ENCODE results near the gene WIPF1. TPM values are rescaled to one million over a fixed set of nuclear protein-coding genes. Genes with fewer than 3 reads are reported as not detected.
"Not testable (repeated sequence)": the region's sequence is repeated elsewhere in the genome, so short reads cannot be mapped to it uniquely, and the experiment has no call there.

WIPF1 gene
- total RNA-seq, 1 experiment from 2014 or later, result 0.59 TPM

DNA sequence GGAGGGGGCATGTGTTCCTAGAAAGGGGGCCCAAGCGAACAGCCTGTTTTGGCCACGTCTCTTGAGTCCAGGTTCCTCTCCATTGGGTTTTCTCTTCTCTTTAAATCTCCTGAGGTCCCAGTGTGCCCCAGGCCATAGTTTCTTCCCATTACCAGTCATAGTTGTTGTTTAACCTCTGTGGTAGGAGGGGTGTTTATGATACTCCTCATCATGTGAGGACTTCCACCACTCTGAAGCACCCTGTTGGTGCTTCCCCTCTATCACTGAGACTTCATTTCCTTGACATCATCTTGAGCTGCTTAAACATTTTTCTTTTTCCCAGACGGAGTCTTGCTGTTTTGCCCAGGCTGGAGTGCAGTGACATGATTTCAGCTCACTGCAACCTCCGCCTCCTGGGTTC is 45.9 kb downstream of the WIPF1 start:
- H2AFZ ChIP-seq (ENCODE audit: low read depth, low read length, poor library complexity, severe bottlenecking), result no peak overlapping the region
- H3K79me2 ChIP-seq (ENCODE audit: insufficient read depth, low read length), result no peaks in the 10 kb centered on the region
- no peaks in the 10 kb centered on the region for H3K4me1 ChIP-seq (ENCODE audit: control insufficient read depth in 1 of 2, insufficient read depth in 2 of 2, low read length in 2 of 2)
- H3K9me3 ChIP-seq (ENCODE audit: control insufficient read depth in 1 of 2, insufficient read depth in 1 of 2, low read depth in 1 of 2, low read length in 2 of 2), result no peaks in the 10 kb centered on the region
- no peak overlapping the region for H3K4me2 ChIP-seq (ENCODE audit: low read length)
- no TSS peak for BruUV-seq (replicated peaks)
- H3K4me3 ChIP-seq (replicated peaks in 1 of 2; ENCODE audit: low read depth in 1 of 2, low read length in 2 of 2), result no peak overlapping the region
- DNase-seq (ENCODE audit: low read depth, low spot score) (no peak), ATAC-seq (no peak)
- no peaks in the 10 kb centered on the region for H3K27me3 ChIP-seq (ENCODE audit: insufficient read depth, low read length)
- no peaks in the 10 kb centered on the region for H3K36me3 ChIP-seq (ENCODE audit: control insufficient read depth in 1 of 2, insufficient read depth in 2 of 2, low read length in 2 of 2)
- intact Hi-C loops (cut with micrococcal nuclease), result no loop called here
- no peak overlapping the region for H3K27ac ChIP-seq (ENCODE audit: low read depth, low read length)
- H4K20me1 ChIP-seq (ENCODE audit: insufficient read depth), result no peaks in the 10 kb centered on the region
- H3K9ac ChIP-seq (ENCODE audit: low read length), result no peak overlapping the region
- no peaks in the 10 kb centered on the region for H3K9me2 ChIP-seq (ENCODE audit: insufficient read depth)
- POLR2A ChIA-PET, result no interaction called here
- RAD21 ChIA-PET (ENCODE audit: low non-redundant PET in 1 of 2, low total read pairs in 2 of 2, uncharacterized antibody in 2 of 2, unreplicated experiment in 2 of 2), result no interaction called here
- CTCF ChIA-PET, result no interaction called here
- TF ChIP-seq ZFX (IDR thresholded peaks at IDR 0.05) (no peak), SP1 (IDR thresholded peaks at IDR 0.05; ENCODE audit: low read depth) (no peak), JUND (IDR thresholded peaks at IDR 0.05) (no peak), YY1 (IDR thresholded peaks at IDR 0.05; ENCODE audit: extremely low read depth, insufficient replicate concordance, low read depth, low read length) (no peak), TCF7L2 (IDR thresholded peaks at IDR 0.05; ENCODE audit: borderline replicate concordance, extremely low read depth, insufficient read depth, insufficient read length) (no peak), RAD21 (IDR thresholded peaks at IDR 0.05; ENCODE audit: low read depth) (no peak), POLR2A (IDR thresholded peaks at IDR 0.05; ENCODE audit: borderline replicate concordance, extremely low read depth, insufficient read depth, insufficient read length) (no peak), POLR2AphosphoS5 (IDR thresholded peaks at IDR 0.05; ENCODE audit: low read depth, low read length) (no peak), CEBPB (IDR thresholded peaks at IDR 0.05; ENCODE audit: low read depth) (no peak)
- TF ChIP-seq, protein P1, sequence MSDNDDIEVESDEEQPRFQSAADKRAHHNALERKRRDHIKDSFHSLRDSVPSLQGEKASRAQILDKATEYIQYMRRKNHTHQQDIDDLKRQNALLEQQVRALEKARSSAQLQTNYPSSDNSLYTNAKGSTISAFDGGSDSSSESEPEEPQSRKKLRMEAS (IDR thresholded peaks at IDR 0.05), result no peak

DNA sequence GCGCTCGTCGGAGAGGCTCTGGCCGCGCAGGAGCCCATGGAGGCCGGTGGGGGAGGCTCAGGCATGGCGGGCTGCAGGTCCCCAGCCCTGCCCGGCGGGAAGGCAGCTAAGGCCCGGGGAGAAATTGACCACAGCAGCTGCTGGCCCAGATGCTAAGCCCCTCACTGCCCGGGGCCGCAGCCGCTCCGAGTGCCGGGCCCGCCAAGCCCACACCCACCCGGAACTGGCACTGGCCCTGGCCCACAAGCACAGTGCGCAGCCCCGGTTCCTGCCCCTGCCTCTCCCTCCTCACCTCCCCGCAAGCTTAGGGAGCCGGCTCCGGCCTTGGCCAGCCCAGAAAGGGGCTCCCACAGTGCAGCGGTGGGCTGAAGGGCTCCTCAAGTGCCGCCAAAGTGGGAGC is 49.0 kb downstream of the WIPF1 start:
- H3K27ac ChIP-seq (ENCODE audit: low read depth, low read length); intact Hi-C loops (cut with micrococcal nuclease); POLR2A ChIA-PET: not testable (repeated sequence)

DNA sequence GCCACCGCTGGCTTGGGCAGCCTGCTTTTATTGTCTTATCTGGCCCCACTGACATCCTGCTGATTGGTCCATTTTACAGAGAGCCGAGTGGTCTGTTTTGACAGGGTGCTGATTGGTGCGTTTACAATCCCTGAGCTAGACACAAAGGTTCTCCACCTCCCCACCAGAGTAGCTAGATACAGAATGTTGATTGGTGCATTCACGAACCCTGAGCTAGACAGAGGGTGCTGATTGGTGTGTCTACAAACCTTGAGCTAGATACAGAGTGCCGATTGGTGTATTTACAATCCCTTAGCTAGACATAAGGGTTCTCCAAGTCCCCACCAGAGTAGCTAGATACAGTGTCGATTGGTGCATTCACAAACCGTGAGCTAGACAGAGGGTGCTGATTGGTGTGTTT is 49.6 kb downstream of the WIPF1 start:
- H3K4me1 ChIP-seq (ENCODE audit: control insufficient read depth in 1 of 2, insufficient read depth in 2 of 2, low read length in 2 of 2); H3K27ac ChIP-seq (ENCODE audit: low read depth, low read length); RAD21 ChIA-PET (ENCODE audit: low non-redundant PET in 1 of 2, low total read pairs in 2 of 2, uncharacterized antibody in 2 of 2, unreplicated experiment in 2 of 2); H3K27me3 ChIP-seq (ENCODE audit: insufficient read depth, low read length); H3K4me2 ChIP-seq (ENCODE audit: low read length); intact Hi-C loops (cut with micrococcal nuclease); H3K9me3 ChIP-seq (ENCODE audit: control insufficient read depth in 1 of 2, insufficient read depth in 1 of 2, low read depth in 1 of 2, low read length in 2 of 2); ATAC-seq; H3K79me2 ChIP-seq (ENCODE audit: insufficient read depth, low read length); DNase-seq (ENCODE audit: low read depth, low spot score); H3K36me3 ChIP-seq (ENCODE audit: control insufficient read depth in 1 of 2, insufficient read depth in 2 of 2, low read length in 2 of 2); POLR2A ChIA-PET; H3K9ac ChIP-seq (ENCODE audit: low read length); BruUV-seq (replicated peaks); H3K4me3 ChIP-seq (replicated peaks in 1 of 2; ENCODE audit: low read depth in 1 of 2, low read length in 2 of 2); H4K20me1 ChIP-seq (ENCODE audit: insufficient read depth); H3K9me2 ChIP-seq (ENCODE audit: insufficient read depth); H2AFZ ChIP-seq (ENCODE audit: low read depth, low read length, poor library complexity, severe bottlenecking): not testable (repeated sequence)
- CTCF ChIA-PET, result interaction anchor here (1.9 to 2.4 kb wide), 2 partner anchors 86 to 198 kb away, joined by 5 to 76 read pairs; no protein-coding TSS in a partner anchor

More for the DNA sequence above, 49.0 kb downstream of the WIPF1 start:
- ATAC-seq; RAD21 ChIA-PET (ENCODE audit: low non-redundant PET in 1 of 2, low total read pairs in 2 of 2, uncharacterized antibody in 2 of 2, unreplicated experiment in 2 of 2); BruUV-seq (replicated peaks); H4K20me1 ChIP-seq (ENCODE audit: insufficient read depth); H3K36me3 ChIP-seq (ENCODE audit: control insufficient read depth in 1 of 2, insufficient read depth in 2 of 2, low read length in 2 of 2); H3K9ac ChIP-seq (ENCODE audit: low read length); H3K9me2 ChIP-seq (ENCODE audit: insufficient read depth); DNase-seq (ENCODE audit: low read depth, low spot score); CTCF ChIA-PET; H3K4me1 ChIP-seq (ENCODE audit: control insufficient read depth in 1 of 2, insufficient read depth in 2 of 2, low read length in 2 of 2); H3K9me3 ChIP-seq (ENCODE audit: control insufficient read depth in 1 of 2, insufficient read depth in 1 of 2, low read depth in 1 of 2, low read length in 2 of 2); H3K27me3 ChIP-seq (ENCODE audit: insufficient read depth, low read length); H3K79me2 ChIP-seq (ENCODE audit: insufficient read depth, low read length); H3K4me2 ChIP-seq (ENCODE audit: low read length); H2AFZ ChIP-seq (ENCODE audit: low read depth, low read length, poor library complexity, severe bottlenecking); H3K4me3 ChIP-seq (replicated peaks in 1 of 2; ENCODE audit: low read depth in 1 of 2, low read length in 2 of 2): not testable (repeated sequence)

Measured in HCT116 (cell line).